ENCODE data around the gene ADAMTSL1.

The ADAMTSL1 gene

GRCh38 chr9:18707061-18707461 lies 233.1 kb downstream of the ADAMTSL1 start:
- no peak for DNase-seq

- no peak for DNase-seq
Observed at GRCh38 chr9:18707489-18708205, 233.7 kb downstream of the ADAMTSL1 start.

DNA sequence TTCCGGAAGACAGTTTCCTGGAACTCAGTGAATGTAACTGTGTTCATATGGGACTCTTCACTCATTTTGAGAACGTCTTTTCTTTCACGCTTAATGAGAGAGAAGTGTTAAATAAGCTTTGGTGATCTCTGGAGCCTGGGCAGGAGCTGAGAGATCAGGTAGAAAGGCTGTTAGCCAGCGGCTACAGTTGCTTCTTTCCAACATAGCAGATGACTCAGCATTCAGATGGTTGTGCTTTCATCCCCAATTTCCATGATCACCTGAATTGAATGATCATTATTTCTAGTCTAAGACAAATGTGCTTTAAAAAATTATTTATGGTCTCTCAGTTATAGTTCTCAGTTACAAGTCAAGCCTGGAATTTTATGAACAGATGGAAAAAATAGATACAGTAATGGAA lies 234.5 kb downstream of the ADAMTSL1 start:
- no peak for DNase-seq

DNA sequence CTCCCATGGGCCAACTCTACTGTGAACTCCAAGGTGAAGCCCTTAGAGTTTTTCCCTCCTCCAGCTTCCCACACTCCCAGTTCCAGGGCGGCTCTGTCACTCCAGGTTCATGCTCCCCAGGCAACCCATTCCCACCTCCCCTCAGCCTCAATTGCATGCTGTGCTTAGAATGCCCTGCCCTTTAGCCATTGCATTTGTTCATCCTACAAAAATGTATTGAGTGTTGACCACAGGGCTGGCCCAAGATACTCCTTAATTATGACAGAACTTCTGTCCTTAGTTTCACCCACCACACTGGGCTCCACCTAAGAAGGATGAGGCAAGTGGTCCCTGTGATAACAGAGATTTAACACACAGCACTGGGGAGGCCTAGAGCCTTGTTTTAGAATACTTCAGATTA lies 236.1 kb downstream of the ADAMTSL1 start:
- no peak for DNase-seq

DNA sequence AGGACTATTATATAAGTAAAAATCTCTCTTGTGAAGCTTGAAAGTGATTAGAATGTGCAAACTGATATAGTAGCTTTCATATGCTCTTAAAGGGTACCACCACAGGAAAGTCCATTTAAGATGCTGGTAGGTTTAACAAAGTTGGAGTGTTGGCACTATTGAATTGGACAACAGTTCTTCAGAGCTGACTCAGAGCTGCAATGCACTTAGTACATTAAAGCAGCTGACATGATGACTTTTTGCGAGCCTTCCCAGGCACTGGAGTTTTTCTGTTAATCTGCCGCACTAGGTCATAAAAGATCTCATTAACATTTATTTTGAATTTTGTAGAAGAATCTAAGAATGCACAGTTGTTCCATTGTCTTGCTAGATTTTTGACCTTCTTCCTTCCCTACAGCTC lies 243.8 kb downstream of the ADAMTSL1 start:
- DNase-seq, result no peak

DNA sequence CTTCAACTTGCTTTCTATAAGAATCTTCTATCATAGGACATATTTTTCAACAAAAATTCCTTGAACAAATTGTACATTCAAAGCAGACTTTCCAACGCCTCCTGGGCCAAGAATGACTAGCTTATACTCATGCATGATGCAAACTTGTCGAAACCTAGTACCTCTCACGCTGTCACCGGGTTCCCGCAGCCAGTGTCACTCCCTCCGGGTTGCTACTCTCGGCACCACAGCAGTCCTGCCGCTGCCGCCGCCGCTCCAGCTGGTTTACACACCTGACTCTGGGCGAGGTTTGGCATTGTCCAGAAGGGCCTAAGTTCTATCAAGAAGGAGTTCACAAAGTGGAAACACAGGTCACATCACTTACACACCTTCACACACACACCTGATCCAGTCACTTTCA lies 244.4 kb downstream of the ADAMTSL1 start:
- no peak for DNase-seq

DNA sequence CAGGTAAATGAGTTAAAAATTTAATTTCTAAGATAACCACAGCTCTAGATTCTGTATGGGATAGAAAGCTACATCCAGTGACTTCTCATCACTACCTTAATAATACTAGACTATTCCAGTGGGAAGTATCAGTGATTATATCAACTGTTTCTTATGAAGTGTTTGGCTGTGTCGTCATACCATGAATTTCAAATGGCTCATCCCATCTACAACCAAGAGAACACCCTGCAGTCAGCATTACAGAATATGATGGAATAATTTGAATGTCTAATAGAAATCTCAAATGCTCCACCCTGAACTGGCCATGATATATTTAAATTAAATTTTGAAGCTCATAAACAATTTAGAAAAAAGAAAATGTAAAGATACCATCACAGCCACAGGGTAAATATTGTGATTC lies 245.0 kb downstream of the ADAMTSL1 start:
- DNase-seq, result no peak

DNA sequence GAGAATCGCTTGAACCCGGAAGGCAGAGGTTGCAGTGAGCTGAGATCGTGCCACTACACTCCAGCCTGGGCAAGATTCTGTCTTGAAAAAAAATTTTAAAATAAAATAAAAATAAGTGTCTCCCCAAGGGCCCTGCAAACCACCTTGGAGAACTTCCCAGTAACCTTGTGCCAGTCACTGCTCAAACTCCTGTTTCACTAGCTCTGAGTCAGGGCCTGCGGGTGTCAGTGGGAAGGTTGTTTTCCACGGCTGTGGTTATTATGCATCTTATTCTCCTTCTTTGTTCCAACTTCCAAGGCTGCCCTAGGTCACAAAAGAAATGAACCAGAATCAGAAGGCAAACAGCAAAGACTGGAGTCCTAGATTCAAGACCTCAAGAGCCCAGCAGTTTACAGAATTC lies 246.7 kb downstream of the ADAMTSL1 start:
- DNase-seq, result no peak

GRCh38 chr9:18721267-18721994 lies 247.5 kb downstream of the ADAMTSL1 start:
- no peak for DNase-seq

- no peak for DNase-seq
Observed at GRCh38 chr9:18721995-18722310, 248.0 kb downstream of the ADAMTSL1 start.

GRCh38 chr9:18722882-18723281 lies 248.9 kb downstream of the ADAMTSL1 start:
- DNase-seq, result no peak

GRCh38 chr9:18723366-18723765 lies 249.4 kb downstream of the ADAMTSL1 start:
- DNase-seq, result no peak

- no peak for DNase-seq
Observed at GRCh38 chr9:18726546-18726945, 252.6 kb downstream of the ADAMTSL1 start.

DNA sequence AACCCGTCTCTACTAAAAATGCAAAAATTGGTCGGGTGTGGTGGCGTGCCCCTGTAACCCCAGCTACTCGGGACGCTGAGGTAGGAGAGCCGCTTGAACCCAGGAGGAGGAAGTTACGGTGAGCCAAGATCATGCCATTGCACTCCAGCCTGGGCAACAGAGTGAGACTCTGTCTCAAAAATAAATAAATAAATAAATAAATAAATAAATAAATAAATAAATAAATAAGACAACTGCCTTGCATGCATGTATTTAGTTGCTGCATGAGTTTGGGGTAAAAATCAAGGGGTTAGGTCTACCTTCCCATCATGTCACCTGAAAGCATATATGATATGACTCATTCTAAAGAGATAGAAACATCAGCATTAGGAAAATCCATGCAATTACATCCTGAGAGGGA lies 254.0 kb downstream of the ADAMTSL1 start:
- DNase-seq, result no peak

DNA sequence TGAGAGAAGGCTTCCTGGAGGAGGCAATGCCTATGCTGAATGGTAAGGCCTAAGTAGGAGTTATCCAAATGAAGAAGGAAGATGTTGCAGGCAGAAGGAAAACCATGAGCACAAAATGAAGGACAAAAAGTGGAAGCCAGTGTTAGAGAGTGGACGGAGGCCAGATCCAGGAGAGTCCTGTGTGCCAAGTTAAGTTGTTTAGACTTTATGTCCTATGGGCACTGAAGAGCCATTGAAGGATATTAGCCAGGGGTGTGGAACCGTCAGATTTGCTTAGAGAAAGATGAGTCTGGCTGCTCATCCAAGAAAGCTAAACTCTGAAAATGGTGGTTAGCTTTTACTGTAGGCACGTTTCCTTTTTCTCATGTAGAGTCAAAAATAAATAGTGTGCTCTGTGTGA lies 254.7 kb downstream of the ADAMTSL1 start:
- DNase-seq, result no peak

DNA sequence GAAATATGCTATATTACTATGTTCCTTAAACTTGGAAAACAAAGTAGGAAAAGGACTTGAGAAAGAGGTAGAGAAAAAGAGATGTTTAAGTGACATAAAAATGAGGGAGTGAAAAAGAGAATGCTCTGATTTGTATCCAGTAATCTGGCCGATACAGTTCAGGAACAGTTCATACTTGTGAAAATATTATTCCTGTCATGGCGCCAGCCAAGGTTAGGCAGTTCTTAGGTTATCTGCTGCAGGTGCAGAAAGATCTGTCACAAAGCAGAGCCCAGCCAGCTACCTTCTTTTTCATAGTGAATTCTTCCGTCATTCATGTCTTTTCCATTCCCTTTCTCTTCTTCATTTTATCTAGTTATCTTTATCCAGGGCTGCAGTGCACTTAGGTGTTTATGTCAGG lies 256.3 kb downstream of the ADAMTSL1 start:
- no peak for DNase-seq

GRCh38 chr9:18739127-18739526 lies 265.2 kb downstream of the ADAMTSL1 start:
- no peak for DNase-seq

- DNase-seq, result no peak
Observed at GRCh38 chr9:18739641-18740318, 265.8 kb downstream of the ADAMTSL1 start.

DNA sequence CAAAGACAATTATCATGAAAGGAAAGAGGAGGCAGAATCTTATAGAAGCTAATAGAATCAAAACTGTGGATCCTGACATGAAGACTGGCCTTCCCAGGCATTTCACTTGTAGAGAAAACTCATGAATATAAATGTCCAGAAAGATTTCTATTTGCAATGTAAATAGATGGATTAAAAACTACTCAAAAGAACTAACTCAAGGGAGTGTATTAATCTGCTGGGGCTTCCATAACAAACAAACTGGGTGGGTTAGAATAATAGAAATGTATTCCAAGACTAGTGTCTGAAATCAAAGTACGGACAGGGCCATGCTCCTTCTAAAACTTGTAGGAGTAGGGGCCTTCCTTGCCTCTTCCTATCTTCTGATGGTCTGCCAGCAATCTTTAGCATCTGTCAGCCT lies 267.4 kb downstream of the ADAMTSL1 start:
- no peak for DNase-seq

DNA sequence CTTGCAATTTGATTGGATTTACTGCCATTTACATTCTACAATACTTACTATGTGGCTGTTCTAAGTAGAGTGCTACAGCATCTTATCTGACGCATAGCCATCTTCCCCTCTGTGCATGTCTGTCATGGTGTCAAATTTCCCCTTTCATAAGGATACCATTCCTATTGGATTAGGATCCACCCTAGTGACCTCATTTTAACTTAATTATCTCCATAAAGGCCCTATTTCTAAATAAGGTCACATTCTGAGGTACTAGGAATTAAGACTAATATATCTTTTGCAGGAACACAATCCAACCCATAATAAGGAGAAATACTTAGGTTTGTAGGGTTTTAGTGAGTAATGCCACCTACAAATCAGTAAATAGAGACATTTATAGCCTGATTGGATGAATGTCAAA lies 268.0 kb downstream of the ADAMTSL1 start:
- no peak for DNase-seq

GRCh38 chr9:18743421-18743820 lies 269.5 kb downstream of the ADAMTSL1 start:
- no peak for DNase-seq

DNA sequence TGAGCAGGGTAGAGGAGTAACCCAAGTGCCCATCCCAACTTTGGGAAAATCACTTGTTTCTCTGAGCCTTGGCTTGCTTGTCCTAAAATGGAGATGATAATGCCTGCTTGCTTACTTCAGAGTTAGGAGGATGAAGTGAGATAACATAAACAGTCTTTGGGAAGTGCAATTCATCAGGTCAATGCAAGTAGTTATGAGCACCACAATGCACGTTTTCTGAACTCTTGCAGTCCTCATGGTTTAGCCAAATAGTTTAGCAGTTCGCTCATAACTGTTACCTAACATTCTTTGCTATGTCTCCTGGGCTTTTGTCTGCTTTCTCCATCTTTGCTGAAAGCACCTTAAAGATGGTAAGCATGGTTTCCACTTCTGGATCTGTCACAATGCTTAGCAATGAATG lies 270.0 kb downstream of the ADAMTSL1 start:
- DNase-seq, result no peak

DNA sequence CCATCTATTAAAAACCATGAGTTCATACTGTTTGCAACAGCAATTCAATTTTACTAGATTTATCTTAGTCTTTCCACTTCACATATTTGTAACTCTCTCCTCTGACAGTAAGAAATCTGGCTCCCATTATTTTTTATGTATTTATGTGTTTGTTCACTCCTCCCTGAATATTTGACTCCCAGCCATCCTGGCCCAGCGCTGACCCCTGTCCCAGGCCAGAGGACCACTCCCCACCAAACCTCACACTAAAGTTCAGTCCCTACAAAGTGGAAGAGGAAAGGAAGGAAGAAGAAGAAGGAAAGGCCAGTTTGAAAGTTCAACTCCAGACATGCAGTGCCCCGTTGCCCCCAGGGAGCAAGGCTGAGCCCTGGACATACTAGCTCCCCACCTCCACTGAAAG lies 271.8 kb downstream of the ADAMTSL1 start:
- DNase-seq, result no peak

- DNase-seq, result no peak
Observed at GRCh38 chr9:18746631-18747030, 272.7 kb downstream of the ADAMTSL1 start.

Data from T-helper 9 cell (primary cell).